Nephron progenitor cell (in vitro differentiated cells): Measurements from ENCODE around the gene ARHGAP32.

Experiments used
- DNase-seq: peaks from one replicate; pipeline ENCODE4 v3.0.0; 2021
- H3K27ac Mint-ChIP-seq: 2 replicates; pipeline ENCODE4 v1.8.0; 2021; ENCODE audit warnings: mild to moderate bottlenecking, moderate library complexity, mixed read lengths
- H3K27me3 Mint-ChIP-seq: 2 replicates; pipeline ENCODE4 v1.8.0; 2021; ENCODE audit warnings: mild to moderate bottlenecking, low read depth, mixed read lengths; ENCODE audit not compliant: poor library complexity
- H3K36me3 Mint-ChIP-seq: 2 replicates; pipeline ENCODE4 v1.8.0; 2021; ENCODE audit warnings: low read depth, mixed read lengths
- H3K4me1 Mint-ChIP-seq: 2 replicates; pipeline ENCODE4 v1.8.0; 2021; ENCODE audit warnings: mixed read lengths
- H3K4me3 Mint-ChIP-seq: 2 replicates; pipeline ENCODE4 v1.8.0; 2021; ENCODE audit warnings: mild to moderate bottlenecking, moderate library complexity, mixed read lengths
- H3K9me3 Mint-ChIP-seq: 2 replicates; pipeline ENCODE4 v1.8.0; 2021; ENCODE audit warnings: mild to moderate bottlenecking, moderate library complexity, mixed read lengths
- TF ChIP-seq, protein P1 (sequence below): fragments of 200-600 bp; sonication (generic); IDR thresholded peaks from 2 replicates; pipeline ENCODE4 v1.5.0; 2021; ENCODE audit warnings: antibody characterized with exemption

The ARHGAP32 gene

DNA sequence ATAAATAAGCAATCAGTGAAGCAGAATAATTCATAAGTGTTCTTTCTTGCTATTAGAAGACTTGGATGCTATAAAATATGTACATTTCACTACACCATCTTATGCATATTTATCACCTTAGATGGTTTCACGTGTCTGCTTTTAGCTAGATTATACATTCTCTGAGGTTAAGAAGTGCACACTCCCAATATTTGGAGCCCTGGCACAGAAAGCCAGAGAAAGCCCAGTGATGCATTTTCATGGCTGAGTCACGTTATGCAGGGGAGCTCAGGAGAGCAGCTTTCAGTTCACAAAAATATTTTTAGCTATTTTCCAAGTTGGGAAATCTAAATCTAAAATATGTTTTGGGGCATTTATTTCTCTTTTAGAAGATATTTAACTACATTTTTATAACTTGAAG lies 244.4 kb downstream of the ARHGAP32 start:
- H3K27ac Mint-ChIP-seq = no peak overlapping the region
- no peak for DNase-seq
- H3K9me3 Mint-ChIP-seq = peaks cover 4% of the 10 kb centered on the region
- H3K36me3 Mint-ChIP-seq = no peaks in the 10 kb centered on the region
- peaks cover 24% of the 10 kb centered on the region for H3K27me3 Mint-ChIP-seq
- TF ChIP-seq, protein P1, sequence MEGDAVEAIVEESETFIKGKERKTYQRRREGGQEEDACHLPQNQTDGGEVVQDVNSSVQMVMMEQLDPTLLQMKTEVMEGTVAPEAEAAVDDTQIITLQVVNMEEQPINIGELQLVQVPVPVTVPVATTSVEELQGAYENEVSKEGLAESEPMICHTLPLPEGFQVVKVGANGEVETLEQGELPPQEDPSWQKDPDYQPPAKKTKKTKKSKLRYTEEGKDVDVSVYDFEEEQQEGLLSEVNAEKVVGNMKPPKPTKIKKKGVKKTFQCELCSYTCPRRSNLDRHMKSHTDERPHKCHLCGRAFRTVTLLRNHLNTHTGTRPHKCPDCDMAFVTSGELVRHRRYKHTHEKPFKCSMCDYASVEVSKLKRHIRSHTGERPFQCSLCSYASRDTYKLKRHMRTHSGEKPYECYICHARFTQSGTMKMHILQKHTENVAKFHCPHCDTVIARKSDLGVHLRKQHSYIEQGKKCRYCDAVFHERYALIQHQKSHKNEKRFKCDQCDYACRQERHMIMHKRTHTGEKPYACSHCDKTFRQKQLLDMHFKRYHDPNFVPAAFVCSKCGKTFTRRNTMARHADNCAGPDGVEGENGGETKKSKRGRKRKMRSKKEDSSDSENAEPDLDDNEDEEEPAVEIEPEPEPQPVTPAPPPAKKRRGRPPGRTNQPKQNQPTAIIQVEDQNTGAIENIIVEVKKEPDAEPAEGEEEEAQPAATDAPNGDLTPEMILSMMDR = no peak
- H3K4me3 Mint-ChIP-seq = no peak overlapping the region
- peaks cover 13% of the 10 kb centered on the region for H3K4me1 Mint-ChIP-seq

DNA sequence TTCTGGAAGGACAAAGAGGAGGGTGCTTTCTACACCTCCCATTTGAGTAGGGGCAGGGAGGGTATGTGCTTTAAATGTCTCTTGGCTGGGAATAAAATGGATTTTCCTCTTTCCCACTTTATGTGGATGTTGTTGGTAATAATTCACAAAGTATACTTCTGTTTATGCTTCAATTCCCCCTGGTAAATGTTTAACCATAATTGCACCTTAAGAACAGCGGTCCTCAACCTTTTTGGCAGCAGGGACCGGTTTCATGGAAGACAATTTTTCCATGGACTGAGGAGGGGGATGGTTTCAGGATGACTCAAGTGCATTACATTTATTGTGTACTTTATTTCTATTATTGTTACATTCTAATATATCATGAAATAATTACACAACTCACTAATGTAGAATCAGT lies 245.5 kb downstream of the ARHGAP32 start:
- H3K36me3 Mint-ChIP-seq = no peaks in the 10 kb centered on the region
- no peak for DNase-seq
- H3K27me3 Mint-ChIP-seq = peaks cover 24% of the 10 kb centered on the region
- peaks cover 4% of the 10 kb centered on the region for H3K9me3 Mint-ChIP-seq
- no peak overlapping the region for H3K27ac Mint-ChIP-seq
- TF ChIP-seq, protein P1 = no peak
- H3K4me1 Mint-ChIP-seq = peaks cover 13% of the 10 kb centered on the region
- H3K4me3 Mint-ChIP-seq = no peak overlapping the region

DNA sequence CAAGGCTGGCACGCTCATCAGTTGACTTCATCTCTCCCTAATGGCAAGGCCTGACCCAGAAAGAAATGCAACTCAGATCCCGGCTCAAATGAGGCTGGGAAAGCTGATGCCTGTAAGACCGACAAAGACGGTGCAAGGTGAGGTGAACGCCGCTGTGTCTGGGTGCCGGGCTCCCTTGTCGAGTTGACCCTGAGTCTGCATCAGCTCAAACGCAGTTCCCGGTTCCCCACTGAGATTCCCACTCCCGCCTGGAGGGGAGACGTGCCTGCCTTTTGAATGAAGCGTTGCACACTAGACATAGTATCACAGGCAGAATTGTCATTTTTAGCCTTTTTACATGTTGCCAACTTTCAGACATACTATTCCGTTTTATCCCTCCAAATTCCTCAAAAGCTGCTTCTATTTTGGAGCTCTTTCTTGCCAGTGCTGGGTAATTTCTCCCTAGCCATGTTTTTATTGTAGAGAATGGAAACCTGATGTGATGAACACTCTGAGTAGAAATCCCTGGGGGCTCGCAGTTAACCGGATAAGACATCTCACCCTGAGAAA lies 248.6 kb downstream of the ARHGAP32 start:
- H3K9me3 Mint-ChIP-seq = peaks cover 4% of the 10 kb centered on the region
- peaks cover 24% of the 10 kb centered on the region for H3K27me3 Mint-ChIP-seq
- TF ChIP-seq, protein P1 = no peak
- no peak overlapping the region for H3K4me3 Mint-ChIP-seq
- no peaks in the 10 kb centered on the region for H3K36me3 Mint-ChIP-seq
- H3K4me1 Mint-ChIP-seq = peaks cover 40% of the 10 kb centered on the region
- DNase-seq = no peak
- H3K27ac Mint-ChIP-seq = no peak overlapping the region

DNA sequence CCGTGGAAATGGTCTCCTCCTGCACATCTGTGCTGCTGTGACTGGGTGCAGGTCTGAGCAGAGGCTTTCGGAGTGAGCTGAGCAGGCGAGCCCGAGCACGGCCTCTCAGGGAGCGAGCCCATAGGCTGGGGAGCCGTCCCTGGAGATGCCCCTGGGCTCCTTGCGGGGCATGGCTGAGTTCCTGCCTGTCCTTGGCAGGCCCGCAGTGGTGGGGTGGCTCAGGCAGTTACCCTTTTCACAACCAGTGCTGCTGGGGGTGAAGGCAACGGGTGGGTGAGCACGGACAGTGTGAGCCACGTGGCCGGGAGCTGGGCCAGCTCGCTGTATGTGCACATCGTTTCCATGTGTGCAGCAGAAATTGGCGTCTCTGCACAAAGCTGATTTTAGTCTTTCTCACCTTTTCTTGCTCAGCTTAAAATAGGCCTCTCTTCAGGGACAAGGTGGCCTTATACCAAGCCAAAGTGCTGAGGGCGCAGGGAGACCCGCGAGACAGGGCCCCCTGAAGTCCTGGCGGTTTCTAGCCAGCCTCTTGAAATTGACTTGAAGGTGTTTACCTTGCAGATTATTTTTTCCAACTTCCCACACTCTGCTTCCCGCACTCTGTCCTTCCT lies 249.2 kb downstream of the ARHGAP32 start, which contains the start of gene TP53AIP1:
Gene TP53AIP1, minus strand, starts transcription at position 55 of the 611 bp plus-strand sequence. CDS start 5,053 bp downstream, outside the sequence.
- DNase-seq = no peak
- TF ChIP-seq, protein P1 = no peak
- Mint-ChIP-seq H3K4me1 (peaks cover 46% of the 10 kb centered on the region), H3K27me3 (peaks cover 21% of the 10 kb centered on the region), H3K27ac (no peak within 1 kb of the TSS), H3K9me3 (peaks cover 4% of the 10 kb centered on the region), H3K36me3 (no peaks in the 10 kb centered on the region), H3K4me3 (no peak within 1 kb of the TSS)

DNA sequence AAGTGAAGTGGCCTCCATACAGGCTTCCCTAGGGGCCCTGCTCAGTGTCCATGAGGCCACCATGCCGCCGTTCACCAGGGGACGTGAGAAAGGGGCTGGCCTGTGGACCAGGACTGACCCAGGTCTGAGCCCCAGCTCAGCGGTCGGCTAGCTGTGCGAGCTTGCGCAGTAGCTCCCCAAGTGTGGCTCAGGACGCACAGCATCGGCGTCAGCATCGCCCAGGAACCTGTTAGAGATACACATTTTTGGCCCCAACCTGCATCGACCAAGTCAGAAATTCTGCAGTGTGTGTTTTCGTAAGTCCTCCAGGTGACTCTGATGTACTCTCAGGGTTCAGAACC lies 249.9 kb downstream of the ARHGAP32 start:
- Mint-ChIP-seq H3K9me3 (peaks cover 4% of the 10 kb centered on the region), H3K4me3 (no peak overlapping the region), H3K27me3 (peaks cover 21% of the 10 kb centered on the region), H3K36me3 (no peaks in the 10 kb centered on the region), H3K4me1 (peaks cover 53% of the 10 kb centered on the region), H3K27ac (no peak overlapping the region)
- TF ChIP-seq, protein P1 = no peak
- DNase-seq = no peak
